PC-9 (cell line): ENCODE data around the gene CMSS1. TPM values are rescaled to one million over a fixed set of nuclear protein-coding genes. Genes with fewer than 3 reads are reported as not detected.

Source experiments
- BruUV-seq: library from RNA; stranded (reverse); fragments of 400-500 nt; replicated peaks from 2 replicates; lab custom pipeline; 2021; lab: Mats Ljungman, UMichigan
- CTCF ChIA-PET: fragments of 300-600 bp; sonication (Branson Sonifier 250); formaldehyde crosslinking; loops from one replicate; lab custom pipeline; 2022; ENCODE audit warnings: antibody characterized with exemption; lab: Charles Lee
- POLR2A ChIA-PET: fragments of 300-600 bp; sonication (Branson Sonifier 250); formaldehyde crosslinking; loops from one replicate; lab custom pipeline; 2022; ENCODE audit warnings: antibody characterized with exemption; ENCODE audit not compliant: unreplicated experiment; lab: Charles Lee
- DNase-seq, 2 experiments: peaks; one replicate each; pipeline versions ENCODE4 v3.0.0 to v3.0.0-alpha.2; 2015 to 2022; ENCODE audit warnings: mixed read lengths in 1 of 2
- H2AFZ ChIP-seq: fragments of 200-600 bp; sonication (generic); 2 replicates; pipeline ENCODE4 v1.8.1; 2017; ENCODE audit warnings: antibody characterized with exemption
- H3F3A ChIP-seq: fragments of 200-600 bp; sonication (generic); 2 replicates; pipeline ENCODE4 v1.8.1; 2017; ENCODE audit warnings: antibody characterized with exemption, mild to moderate bottlenecking, low read depth; ENCODE audit not compliant: insufficient read depth
- H3K27ac ChIP-seq: fragments of 200-600 bp; sonication (generic); 2 replicates; pipeline ENCODE4 v1.6.1; 2016; ENCODE audit warnings: mixed run types
- H3K27me3 ChIP-seq: fragments of 200-600 bp; sonication (generic); 2 replicates; pipeline ENCODE4 v1.6.1; 2016; ENCODE audit warnings: low read depth, mixed run types; ENCODE audit not compliant: insufficient read depth
- H3K36me3 ChIP-seq: fragments of 200-600 bp; sonication (generic); 2 replicates; pipeline ENCODE4 v1.6.1; 2016; ENCODE audit warnings: low read depth, mixed run types
- H3K4me1 ChIP-seq: fragments of 200-600 bp; sonication (generic); replicated peaks from 2 replicates; pipeline ENCODE4 v1.6.1; 2016; ENCODE audit warnings: mixed run types; ENCODE audit not compliant: insufficient read depth
- H3K4me2 ChIP-seq: fragments of 200-600 bp; sonication (generic); 2 replicates; pipeline ENCODE4 v1.6.1; 2017; ENCODE audit warnings: mixed run types
- H3K4me3 ChIP-seq: fragments of 200-600 bp; sonication (generic); 2 replicates; pipeline ENCODE4 v1.6.1; 2016; ENCODE audit warnings: mixed run types
- H3K79me2 ChIP-seq: fragments of 200-600 bp; sonication (generic); 2 replicates; pipeline ENCODE4 v1.6.1; 2017; ENCODE audit warnings: low read depth, mixed run types
- H3K9me2 ChIP-seq: fragments of 200-600 bp; sonication (generic); 2 replicates; pipeline ENCODE4 v1.8.1; 2017; ENCODE audit warnings: mild to moderate bottlenecking; ENCODE audit not compliant: insufficient read depth
- H3K9me3 ChIP-seq: fragments of 200-600 bp; sonication (generic); 2 replicates; pipeline ENCODE4 v1.8.1; 2016; ENCODE audit warnings: low read depth; ENCODE audit not compliant: insufficient read depth
- H4K20me1 ChIP-seq: fragments of 200-600 bp; sonication (generic); 2 replicates; pipeline ENCODE4 v1.8.1; 2017; ENCODE audit not compliant: insufficient read depth
- CTCF ChIP-seq: fragments of 200-600 bp; sonication (generic); conservative IDR thresholded peaks from 2 replicates; pipeline ENCODE4 v1.6.1; 2017; ENCODE audit warnings: mixed run types, antibody characterized with exemption, mild to moderate bottlenecking, moderate library complexity
- EZH2 ChIP-seq: fragments of 200-600 bp; sonication (generic); IDR thresholded peaks from 2 replicates; pipeline ENCODE4 v1.8.0; 2017; ENCODE audit warnings: antibody characterized with exemption, low read depth
- intact Hi-C: fragments of 100-400 bp; cut with micrococcal nuclease; formaldehyde crosslinking; loops from one replicate; pipeline ENCODE4 v1.10.0; 2022; ENCODE audit not compliant: unreplicated experiment
- total RNA-seq: library from RNA; stranded (reverse); gene quantifications from 2 replicates; pipeline ENCODE4 v1.2.3, GENCODE V29; 2021

The CMSS1 gene
- total RNA-seq, 1 experiment from 2014 or later, result 98.9 TPM

GRCh38 chr3:100129941-100130340, 312.3 kb downstream of the CMSS1 start:
- Histone ChIP-seq H3K79me2 (no peaks in the 10 kb centered on the region), H3K9me3 (no peaks in the 10 kb centered on the region), H3K4me2 (no peak overlapping the region), H3K4me3 (no peak overlapping the region), H3K36me3 (no peaks in the 10 kb centered on the region), H4K20me1 (no peaks in the 10 kb centered on the region), H3K4me1 (peaks cover 13% of the 10 kb centered on the region), H3K9me2 (no peaks in the 10 kb centered on the region), H3K27me3 (no peaks in the 10 kb centered on the region), H3F3A (peaks cover 7% of the 10 kb centered on the region; the same call in 1 of the 2 replicates), H2AFZ (no peak overlapping the region), H3K27ac (no peak overlapping the region)
- DNase-seq, result no peak
- TF ChIP-seq EZH2 (no peak), CTCF (no peak)
- intact Hi-C loops, result no loop called here
- BruUV-seq, result no TSS peak
- CTCF ChIA-PET, result interaction anchor here (0.5 kb wide), 1 partner anchor 26 kb away, joined by 3 read pairs; no protein-coding TSS in a partner anchor
- POLR2A ChIA-PET, result no interaction called here

- Histone ChIP-seq H3K9me3 (no peaks in the 10 kb centered on the region), H3K9me2 (no peaks in the 10 kb centered on the region), H3K4me3 (no peak overlapping the region), H3K27ac (no peak overlapping the region), H4K20me1 (no peaks in the 10 kb centered on the region), H3K4me1 (peaks cover under 1% of the 10 kb centered on the region; the same call in 1 of the 2 replicates), H3F3A (no peaks in the 10 kb centered on the region), H3K27me3 (no peaks in the 10 kb centered on the region), H3K36me3 (no peaks in the 10 kb centered on the region), H2AFZ (no peak overlapping the region), H3K4me2 (no peak overlapping the region), H3K79me2 (no peaks in the 10 kb centered on the region)
- intact Hi-C loops, result no loop called here
- BruUV-seq, result no TSS peak
- POLR2A ChIA-PET, result no interaction called here
- no peak for DNase-seq
- CTCF ChIA-PET, result no interaction called here
- no peak for TF ChIP-seq EZH2
- TF ChIP-seq CTCF, result no peak
Measured at GRCh38 chr3:100131241-100131640, 313.6 kb downstream of the CMSS1 start.

- no peak for TF ChIP-seq CTCF
- no peak for TF ChIP-seq EZH2
- Histone ChIP-seq H3K9me2 (no peaks in the 10 kb centered on the region), H3K4me3 (no peak overlapping the region), H3K4me1 (no peaks in the 10 kb centered on the region), H3F3A (no peaks in the 10 kb centered on the region; the same call in 1 of the 2 replicates), H4K20me1 (no peaks in the 10 kb centered on the region), H3K27ac (no peak overlapping the region), H3K27me3 (no peaks in the 10 kb centered on the region), H3K4me2 (no peak overlapping the region), H3K9me3 (no peaks in the 10 kb centered on the region; the same call in 1 of the 2 replicates), H3K36me3 (no peaks in the 10 kb centered on the region), H2AFZ (no peak overlapping the region), H3K79me2 (no peaks in the 10 kb centered on the region)
- DNase-seq, result no peak
- ChIA-PET POLR2A (interaction anchor here (0.6 to 0.7 kb wide), 2 partner anchors 31 to 133 kb away, joined by 3 to 4 read pairs; no protein-coding TSS in a partner anchor), CTCF (no interaction called here)
- BruUV-seq, result no TSS peak
- intact Hi-C loops, result no loop called here
Measured at GRCh38 chr3:100136921-100137320, 319.3 kb downstream of the CMSS1 start.
